GM21717 (cell line): Measurements from ENCODE around the gene SUGP1.

Experiments
- ATAC-seq: cut with Tn5 transposase; IDR thresholded peaks from one replicate; pipeline ENCODE4 v1.9.1; 2021; ENCODE audit warnings: mild to moderate bottlenecking, moderate library complexity; ENCODE audit not compliant: unreplicated experiment

SUGP1 gene

GRCh38 chr19:19236173-19236572 is 84.1 kb downstream of the SUGP1 start:
- ATAC-seq: no peak

DNA sequence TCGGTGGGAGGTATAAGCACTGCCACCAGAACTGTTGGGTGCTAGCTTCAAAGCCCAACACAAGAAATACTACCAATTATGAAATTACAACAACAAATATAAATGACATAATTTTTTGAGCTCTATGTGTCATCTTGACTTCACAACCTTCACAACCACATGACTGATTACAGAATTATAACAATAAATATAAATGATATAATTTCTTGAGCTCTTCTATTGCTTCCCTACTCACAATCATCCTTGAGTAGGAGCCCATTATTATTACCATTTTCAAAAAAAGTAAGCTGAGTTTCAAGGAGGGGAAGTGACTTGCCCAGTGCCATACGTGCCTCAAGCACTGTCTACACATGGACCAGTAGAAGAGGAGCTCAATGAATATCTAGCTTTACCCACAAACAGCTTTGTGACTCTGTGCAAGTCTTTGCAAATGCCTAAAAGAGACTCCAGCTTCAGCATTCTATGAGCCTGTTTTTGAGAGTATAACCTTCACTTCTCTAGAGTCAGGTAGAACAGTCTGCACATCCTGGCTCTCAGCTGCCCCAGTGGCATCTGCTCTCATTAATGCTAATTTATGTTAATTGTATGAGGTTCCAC is 86.0 kb downstream of the SUGP1 start:
- no peak for ATAC-seq

GRCh38 chr19:19232261-19232721 is 88.0 kb downstream of the SUGP1 start:
- ATAC-seq: no peak

GRCh38 chr19:19230999-19231398 is 89.3 kb downstream of the SUGP1 start:
- ATAC-seq: no peak

GRCh38 chr19:19229701-19230100 is 90.6 kb downstream of the SUGP1 start:
- no peak for ATAC-seq

- ATAC-seq: no peak
These were observed 93.1 kb downstream of the SUGP1 start for GRCh38 chr19:19227217-19227616.

DNA sequence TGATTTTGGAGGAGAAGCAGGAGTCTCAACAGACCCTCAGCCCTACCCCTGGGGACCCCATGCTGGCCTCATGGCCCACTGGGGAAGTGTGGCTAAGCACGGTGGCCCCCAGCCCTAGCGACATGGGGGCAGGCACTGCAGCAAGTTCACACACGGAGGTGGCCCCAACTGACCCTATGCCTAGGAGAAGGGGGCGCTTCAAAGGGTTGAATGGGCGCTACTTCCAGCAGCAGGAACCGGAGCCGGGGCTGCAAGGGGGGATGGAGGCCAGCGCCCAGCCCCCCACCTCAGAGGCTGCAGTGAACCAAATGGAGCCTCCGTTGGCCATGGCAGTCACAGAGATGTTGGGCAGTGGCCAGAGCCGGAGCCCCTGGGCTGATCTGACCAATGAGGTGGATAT is 93.6 kb downstream of the SUGP1 start:
- ATAC-seq: no peak

- ATAC-seq: no peak
These were observed 94.1 kb downstream of the SUGP1 start for GRCh38 chr19:19226204-19226603.
